Measurements from ENCODE around the gene ITGAD.
"Not testable (repeated sequence)": the region's sequence is repeated elsewhere in the genome, so short reads cannot be mapped to it uniquely, and the experiment has no call there.

The ITGAD gene

GRCh38 chr16:31435341-31436220 lies 42.4 kb downstream of the ITGAD start:
- no peak for DNase-seq

- DNase-seq: no peak
These were observed 43.3 kb downstream of the ITGAD start for GRCh38 chr16:31436221-31437045.

- no peak for DNase-seq
These were observed 45.3 kb downstream of the ITGAD start for GRCh38 chr16:31438414-31438813.

GRCh38 chr16:31439023-31439422 lies 45.9 kb downstream of the ITGAD start:
- DNase-seq: not testable (repeated sequence)

GRCh38 chr16:31439519-31439918 lies 46.4 kb downstream of the ITGAD start:
- DNase-seq: no peak

- no peak for DNase-seq
These were observed 47.5 kb downstream of the ITGAD start for GRCh38 chr16:31440516-31441184.

GRCh38 chr16:31441956-31442355 lies 48.8 kb downstream of the ITGAD start:
- no peak for DNase-seq

GRCh38 chr16:31445931-31446330 lies 52.8 kb downstream of the ITGAD start:
- DNase-seq: not testable (repeated sequence)

- no peak for DNase-seq
These were observed 58.1 kb downstream of the ITGAD start for GRCh38 chr16:31451201-31451600.

- no peak for DNase-seq
These were observed 58.7 kb downstream of the ITGAD start for GRCh38 chr16:31451681-31452351.

- no peak for DNase-seq
These were observed 59.5 kb downstream of the ITGAD start for GRCh38 chr16:31452631-31453106.

- no peak for DNase-seq
These were observed 60.4 kb downstream of the ITGAD start for GRCh38 chr16:31453255-31454204.

GRCh38 chr16:31455601-31456314 lies 62.6 kb downstream of the ITGAD start:
- DNase-seq: no peak

GRCh38 chr16:31456988-31457360 lies 63.8 kb downstream of the ITGAD start:
- no peak for DNase-seq

- peak; percentile 61 for DNase-seq
These were observed 65.1 kb downstream of the ITGAD start for GRCh38 chr16:31458073-31458843.

GRCh38 chr16:31458844-31459686 lies 65.9 kb downstream of the ITGAD start, which contains the start of gene ARMC5:
Gene ARMC5 (plus strand): TSS chr16:31459501. CDS start chr16:31459525, 24 bp downstream.
- peak; percentile 94 for DNase-seq

GRCh38 chr16:31459687-31460581 lies 66.8 kb downstream of the ITGAD start:
- peak; percentile 100 for DNase-seq

- no peak for DNase-seq
These were observed 67.5 kb downstream of the ITGAD start for GRCh38 chr16:31460582-31461002.

All from activated gamma-delta T cell treated with Interleukin-2 at 50 U/mL for 16 hours (primary cell).